Mucosa of descending colon (tissue), 3 donors: ENCODE measurements around the gene GALNT8. TPM values are rescaled to one million over a fixed set of nuclear protein-coding genes. Genes with fewer than 3 reads are reported as not detected.
A peak's percentile ranks its signal among the peaks of the same experiment; 100 is the strongest.
"Not testable (repeated sequence)": the region's sequence is repeated elsewhere in the genome, so short reads cannot be mapped to it uniquely, and the experiment has no call there.

Experiments
- ATAC-seq: fragments of 200-7000 bp; cut with Tn5 transposase; one replicate; pipeline ENCODE4 v1.9.1; 2020; ENCODE audit warnings: mild to moderate bottlenecking, moderate library complexity
- DNase-seq, 3 donors: peaks; one replicate each; pipeline ENCODE4 v3.0.0-alpha.2; 2020
- H3K36me3 ChIP-seq: fragments of 200-600 bp; one replicate; pipeline ENCODE4 v1.8.0; 2021; ENCODE audit warnings: low read depth, mild to moderate bottlenecking
- H3K4me1 ChIP-seq: fragments of 200-600 bp; one replicate; pipeline ENCODE4 v1.8.0; 2021; ENCODE audit warnings: low read depth, mild to moderate bottlenecking
- H3K4me3 ChIP-seq: fragments of 200-600 bp; one replicate; pipeline ENCODE4 v1.8.0; 2021; ENCODE audit warnings: mild to moderate bottlenecking
- H3K9me3 ChIP-seq: fragments of 200-600 bp; one replicate; pipeline ENCODE4 v1.8.0; 2021; ENCODE audit warnings: mild to moderate bottlenecking
- CTCF ChIP-seq: fragments of 200-600 bp; IDR thresholded peaks from one replicate; pipeline ENCODE4 v1.8.0; 2022; ENCODE audit warnings: antibody characterized with exemption, mild to moderate bottlenecking
- intact Hi-C, 2 donors: fragments of 100-400 bp; cut with DNase I in 1 of 2; cut with micrococcal nuclease in 1 of 2; formaldehyde crosslinking; loops; one replicate each; pipeline versions ENCODE4 v1.11.0 to v1.11.1; 2022; cut with DNase I, micrococcal nuclease
- total RNA-seq, 3 donors: library from RNA; stranded (reverse); fragmentation: NEBNext Ultra II Directional in 2 of 3; extraction: Animal tissue kit (Norgen Biotek cat#: 25700) in 2 of 3; gene quantifications; one replicate each; pipeline versions ENCODE4 v1.2.1 to v1.2.4, GENCODE V29; 2021 to 2023
- donor health status: DM: no; HTN: no; CAD: no; lungs with moderate emphysema.
- donor health status: DM: no; HTN: no; CAD: no.
- donor health status: DM: no; HTN: yes; CAD: no.

Gene GALNT8
- total RNA-seq, 3 donors from 2014 or later: 7.9 to 19.4 (median 18.9) TPM

GRCh38 chr12:4710113-4710512, 10.1 kb upstream of the GALNT8 start:
- ATAC-seq (no peak), DNase-seq (no peak)
- intact Hi-C loops: no loop called here
- H3K4me3 ChIP-seq: no peak overlapping the region
- H3K36me3 ChIP-seq: no peaks in the 10 kb centered on the region
- no peaks in the 10 kb centered on the region for H3K9me3 ChIP-seq
- no peaks in the 10 kb centered on the region for H3K4me1 ChIP-seq
- TF ChIP-seq CTCF: no peak

GRCh38 chr12:4714879-4715278, 5.3 kb upstream of the GALNT8 start:
- no peaks in the 10 kb centered on the region for H3K36me3 ChIP-seq
- DNase-seq (no peak), ATAC-seq (no peak)
- H3K4me1 ChIP-seq: peaks cover 6% of the 10 kb centered on the region
- intact Hi-C loops: no loop called here
- no peaks in the 10 kb centered on the region for H3K9me3 ChIP-seq
- H3K4me3 ChIP-seq: no peak overlapping the region
- no peak for TF ChIP-seq CTCF

- ATAC-seq (no peak), DNase-seq (no peak)
- intact Hi-C loops: no loop called here
- no peak for TF ChIP-seq CTCF
- no peaks in the 10 kb centered on the region for H3K9me3 ChIP-seq
- no peak overlapping the region for H3K4me3 ChIP-seq
- H3K36me3 ChIP-seq: no peaks in the 10 kb centered on the region
- peaks cover 11% of the 10 kb centered on the region for H3K4me1 ChIP-seq
Measured at GRCh38 chr12:4717806-4718205, 2.4 kb upstream of the GALNT8 start.

- ATAC-seq (peak; percentile 64), DNase-seq (peak in 1 of 3 donors; percentile 66)
- Histone ChIP-seq H3K4me3 (peak overlapping the region; percentile 9), H3K36me3 (no peaks in the 10 kb centered on the region), H3K4me1 (peaks cover 11% of the 10 kb centered on the region), H3K9me3 (no peaks in the 10 kb centered on the region)
- no peak for TF ChIP-seq CTCF
- intact Hi-C loops: no loop called here
Measured at GRCh38 chr12:4720637-4720995, 416 bp downstream of the GALNT8 start.

GRCh38 chr12:4721587-4721986, 1.4 kb downstream of the GALNT8 start:
- DNase-seq, intact Hi-C loops, ATAC-seq, H3K4me3 ChIP-seq, H3K36me3 ChIP-seq, H3K9me3 ChIP-seq: not testable (repeated sequence)
- peaks cover 11% of the 10 kb centered on the region for H3K4me1 ChIP-seq

GRCh38 chr12:4723226-4723625, 3.0 kb downstream of the GALNT8 start:
- no peaks in the 10 kb centered on the region for H3K36me3 ChIP-seq
- ATAC-seq (peak; percentile 52), DNase-seq (peak; percentile 46 to 69 (median 62))

More at GRCh38 chr12:4723226-4723625, 3.0 kb downstream of the GALNT8 start:
- no peak for TF ChIP-seq CTCF
- peaks cover 10% of the 10 kb centered on the region for H3K4me1 ChIP-seq
- intact Hi-C loops: no loop called here
- H3K4me3 ChIP-seq: no peak overlapping the region
- H3K9me3 ChIP-seq: no peaks in the 10 kb centered on the region
